Measurements from ENCODE around the gene ATP10B. TPM values are rescaled to one million over a fixed set of nuclear protein-coding genes. Genes with fewer than 3 reads are reported as not detected.

Gene ATP10B
- total and polyA plus RNA-seq, 2 of the 13 experiments (the other 11 are each of a cell fraction or from before 2014, with no cell fraction given) = not detected

DNA sequence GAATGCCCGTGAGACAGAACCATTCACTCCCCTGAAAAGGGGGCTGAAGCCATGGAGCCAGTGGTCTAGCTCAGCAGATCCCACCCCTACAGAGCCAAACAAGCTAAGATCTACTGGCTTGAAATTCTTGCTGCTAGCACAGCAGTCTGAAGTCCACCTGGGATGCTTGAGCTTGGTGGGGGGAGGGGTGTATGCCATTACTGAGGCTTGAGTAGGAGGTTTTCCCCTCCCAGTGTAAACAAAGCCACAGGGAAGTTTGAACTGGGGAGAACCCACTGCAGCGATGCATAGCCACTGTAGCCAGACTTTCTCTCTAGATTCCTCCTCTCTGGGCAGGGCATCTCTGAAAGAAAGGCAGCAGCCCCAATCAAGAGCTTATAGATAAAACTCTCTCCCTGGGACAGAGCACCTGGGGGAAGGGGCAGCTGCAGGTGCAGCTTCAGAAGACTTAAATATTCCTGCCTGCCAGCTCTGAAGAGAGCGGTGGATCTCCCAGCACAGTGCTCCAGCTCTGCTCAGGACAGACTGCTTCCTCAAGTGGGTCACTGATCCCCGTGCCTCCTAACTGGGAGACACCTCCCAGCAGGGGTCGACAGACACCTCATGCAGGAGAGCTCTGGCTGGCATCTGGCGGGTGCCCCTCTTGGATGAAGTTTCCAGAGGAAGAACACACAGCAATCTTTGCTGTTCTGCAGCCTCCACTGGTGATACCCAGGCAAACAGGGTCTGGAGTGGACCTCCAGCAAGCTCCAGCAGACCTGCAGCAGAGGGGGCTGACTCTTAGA is 41.4 kb upstream of the ATP10B start (continued):
- TF ChIP-seq, protein P1, sequence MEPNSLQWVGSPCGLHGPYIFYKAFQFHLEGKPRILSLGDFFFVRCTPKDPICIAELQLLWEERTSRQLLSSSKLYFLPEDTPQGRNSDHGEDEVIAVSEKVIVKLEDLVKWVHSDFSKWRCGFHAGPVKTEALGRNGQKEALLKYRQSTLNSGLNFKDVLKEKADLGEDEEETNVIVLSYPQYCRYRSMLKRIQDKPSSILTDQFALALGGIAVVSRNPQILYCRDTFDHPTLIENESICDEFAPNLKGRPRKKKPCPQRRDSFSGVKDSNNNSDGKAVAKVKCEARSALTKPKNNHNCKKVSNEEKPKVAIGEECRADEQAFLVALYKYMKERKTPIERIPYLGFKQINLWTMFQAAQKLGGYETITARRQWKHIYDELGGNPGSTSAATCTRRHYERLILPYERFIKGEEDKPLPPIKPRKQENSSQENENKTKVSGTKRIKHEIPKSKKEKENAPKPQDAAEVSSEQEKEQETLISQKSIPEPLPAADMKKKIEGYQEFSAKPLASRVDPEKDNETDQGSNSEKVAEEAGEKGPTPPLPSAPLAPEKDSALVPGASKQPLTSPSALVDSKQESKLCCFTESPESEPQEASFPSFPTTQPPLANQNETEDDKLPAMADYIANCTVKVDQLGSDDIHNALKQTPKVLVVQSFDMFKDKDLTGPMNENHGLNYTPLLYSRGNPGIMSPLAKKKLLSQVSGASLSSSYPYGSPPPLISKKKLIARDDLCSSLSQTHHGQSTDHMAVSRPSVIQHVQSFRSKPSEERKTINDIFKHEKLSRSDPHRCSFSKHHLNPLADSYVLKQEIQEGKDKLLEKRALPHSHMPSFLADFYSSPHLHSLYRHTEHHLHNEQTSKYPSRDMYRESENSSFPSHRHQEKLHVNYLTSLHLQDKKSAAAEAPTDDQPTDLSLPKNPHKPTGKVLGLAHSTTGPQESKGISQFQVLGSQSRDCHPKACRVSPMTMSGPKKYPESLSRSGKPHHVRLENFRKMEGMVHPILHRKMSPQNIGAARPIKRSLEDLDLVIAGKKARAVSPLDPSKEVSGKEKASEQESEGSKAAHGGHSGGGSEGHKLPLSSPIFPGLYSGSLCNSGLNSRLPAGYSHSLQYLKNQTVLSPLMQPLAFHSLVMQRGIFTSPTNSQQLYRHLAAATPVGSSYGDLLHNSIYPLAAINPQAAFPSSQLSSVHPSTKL (CRISPR knock-in tag; IDR thresholded peaks at IDR 0.05) = peak; percentile 70
- TF ChIP-seq FOSL2 (CRISPR knock-in tag; IDR thresholded peaks at IDR 0.05) = 0 out of 2 replicates have a peak, but pooled peaks have one; percentile 10

DNA sequence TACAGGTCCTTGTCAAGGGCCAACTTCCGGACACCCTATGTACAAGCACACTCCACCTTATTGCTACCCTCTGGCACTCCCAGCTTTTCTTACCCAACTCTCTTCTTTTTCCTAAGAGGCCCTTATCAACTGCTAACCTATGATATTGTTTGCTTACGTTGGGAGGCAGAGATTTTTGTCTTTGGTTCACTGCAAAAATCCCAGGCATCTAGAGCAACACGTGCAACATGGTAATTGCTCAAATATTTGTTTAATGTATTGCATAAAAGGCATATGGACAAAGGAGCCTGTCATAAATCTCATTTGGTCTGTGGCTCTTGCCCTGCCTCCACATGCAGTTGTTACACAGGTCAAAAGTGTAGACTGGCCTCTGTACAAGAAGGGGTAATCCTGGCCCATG is 35.8 kb upstream of the ATP10B start:
- Histone ChIP-seq H3K79me2 (ENCODE audit: insufficient read depth, low read length) (no peaks in the 10 kb centered on the region), H3K4me1 (ENCODE audit: insufficient read depth, low read length) (peaks cover 47% of the 10 kb centered on the region), H3K27ac (ENCODE audit: extremely low read length, insufficient read depth, low read length) (peak overlapping the region; percentile 61), H2AFZ (ENCODE audit: low read length) (no peak overlapping the region), H3K27me3 (ENCODE audit: control insufficient read depth in 1 of 2, insufficient read depth in 2 of 2, low read length in 2 of 2) (no peaks in the 10 kb centered on the region), H3K4me3 (replicated peaks in 1 of 3; ENCODE audit: insufficient read depth in 1 of 3, low read depth in 2 of 3, low read length in 3 of 3) (no peak overlapping the region), H3K9ac (ENCODE audit: insufficient read depth, low read depth, low read length) (0 out of 2 replicates have a peak overlapping the region, but pooled peaks have one; percentile 17), H3K36me3 (replicated peaks in 1 of 2; ENCODE audit: control insufficient read depth in 1 of 2, insufficient read depth in 2 of 2, low read length in 2 of 2) (no peaks in the 10 kb centered on the region), H3K4me2 (ENCODE audit: low read depth, low read length) (peak overlapping the region; percentile 16; the same call in 1 of the 2 replicates), H3K9me3 (ENCODE audit: low read length) (no peaks in the 10 kb centered on the region), H4K20me1 (ENCODE audit: insufficient read depth, low read length) (no peaks in the 10 kb centered on the region)
- ATAC-seq = peak; percentile 96
- peak; percentile 95 for DNase-seq (ENCODE audit: low spot score)
- ChIA-PET POLR2A (interaction anchor here (0.9 kb wide), 1 partner anchor 420 kb away, joined by 4 read pairs; no protein-coding TSS in a partner anchor), CTCF (ENCODE audit: low intra/inter-chr PET ratio, low total read pairs) (no interaction called here)
- in situ Hi-C loops (cut with HindIII; ENCODE audit: extremely low pct_ligation_motif_present, low pct_unique_long_range_greater_than_20kb) (no loop called here), intact Hi-C loops (cut with micrococcal nuclease; ENCODE audit: unreplicated experiment) (loop anchor here (5.0 to 10.0 kb wide), 2 partner anchors 35 to 423 kb away; no protein-coding TSS in a partner anchor)
- no TSS peak for BruUV-seq (replicated peaks)
- peak; percentile 75 for FAIRE-seq
- WGBS (ENCODE audit: low lambda C conversion rate) = 4% methylated on average over 3 of the region's 3 CpGs
- peak; percentile 66 for TF ChIP-seq ZMYM4 (CRISPR knock-in tag; IDR thresholded peaks at IDR 0.05)
- TF ChIP-seq NFAT5 (CRISPR knock-in tag; IDR thresholded peaks at IDR 0.05) = no peak
- TF ChIP-seq, protein P2, sequence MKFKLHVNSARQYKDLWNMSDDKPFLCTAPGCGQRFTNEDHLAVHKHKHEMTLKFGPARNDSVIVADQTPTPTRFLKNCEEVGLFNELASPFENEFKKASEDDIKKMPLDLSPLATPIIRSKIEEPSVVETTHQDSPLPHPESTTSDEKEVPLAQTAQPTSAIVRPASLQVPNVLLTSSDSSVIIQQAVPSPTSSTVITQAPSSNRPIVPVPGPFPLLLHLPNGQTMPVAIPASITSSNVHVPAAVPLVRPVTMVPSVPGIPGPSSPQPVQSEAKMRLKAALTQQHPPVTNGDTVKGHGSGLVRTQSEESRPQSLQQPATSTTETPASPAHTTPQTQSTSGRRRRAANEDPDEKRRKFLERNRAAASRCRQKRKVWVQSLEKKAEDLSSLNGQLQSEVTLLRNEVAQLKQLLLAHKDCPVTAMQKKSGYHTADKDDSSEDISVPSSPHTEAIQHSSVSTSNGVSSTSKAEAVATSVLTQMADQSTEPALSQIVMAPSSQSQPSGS (CRISPR knock-in tag; IDR thresholded peaks at IDR 0.05) = peak; percentile 66; the same call in 1 of the 2 replicates
- peak; percentile 60 for TF ChIP-seq THRA (CRISPR knock-in tag; IDR thresholded peaks at IDR 0.05; ENCODE audit: borderline replicate concordance)
